Parathyroid adenoma (tissue), 2 donors: Measurements from ENCODE around the gene CTDSP2.

Experiments
- H2AFZ ChIP-seq: fragments of 300-600 bp; sonication (generic); one replicate; pipeline ENCODE4 v1.7.0; 2017; ENCODE audit warnings: antibody characterized with exemption, mild to moderate bottlenecking
- H3K27ac ChIP-seq: fragments of 300-600 bp; sonication (generic); one replicate; pipeline ENCODE4 v1.7.0; 2017
- H3K27me3 ChIP-seq: fragments of 300-600 bp; sonication (generic); one replicate; pipeline ENCODE4 v1.7.0; 2017; ENCODE audit warnings: low read length; ENCODE audit not compliant: control insufficient read depth, insufficient read depth
- H3K36me3 ChIP-seq: fragments of 300-600 bp; sonication (generic); one replicate; pipeline ENCODE4 v1.7.0; 2017; ENCODE audit warnings: low read length; ENCODE audit not compliant: control insufficient read depth, insufficient read depth
- H3K4me1 ChIP-seq: fragments of 300-600 bp; sonication (generic); one replicate; pipeline ENCODE4 v1.7.0; 2017; ENCODE audit warnings: control low read depth
- H3K4me2 ChIP-seq: fragments of 300-600 bp; sonication (generic); one replicate; pipeline ENCODE4 v1.7.0; 2017; ENCODE audit warnings: low read length
- H3K4me3 ChIP-seq: fragments of 300-600 bp; sonication (generic); one replicate; pipeline ENCODE4 v1.7.0; 2017; ENCODE audit warnings: low read depth, low read length
- H3K79me2 ChIP-seq: fragments of 300-600 bp; sonication (generic); one replicate; pipeline ENCODE4 v1.7.0; 2017; ENCODE audit warnings: control low read depth
- H3K9ac ChIP-seq: fragments of 300-600 bp; sonication (generic); one replicate; pipeline ENCODE4 v1.7.0; 2017; ENCODE audit warnings: mild to moderate bottlenecking
- H3K9me3 ChIP-seq: fragments of 300-600 bp; sonication (generic); one replicate; pipeline ENCODE4 v1.7.0; 2017; ENCODE audit warnings: low read length; ENCODE audit not compliant: control insufficient read depth
- CTCF ChIP-seq: fragments of 300-600 bp; sonication (generic); IDR thresholded peaks from one replicate; pipeline ENCODE4 v1.7.0; 2017; ENCODE audit warnings: antibody characterized with exemption, mild to moderate bottlenecking
- donor health status: primary hyperparathyroidism.

The CTDSP2 gene

GRCh38 chr12:57877876-57878275 lies 31.3 kb upstream of the CTDSP2 start:
- H3K9me3 ChIP-seq: no peaks in the 10 kb centered on the region
- H3K4me3 ChIP-seq: no peak overlapping the region
- H3K27me3 ChIP-seq: no peaks in the 10 kb centered on the region
- H3K4me2 ChIP-seq: no peak overlapping the region
- no peak overlapping the region for H2AFZ ChIP-seq
- no peak overlapping the region for H3K9ac ChIP-seq
- peaks cover 3% of the 10 kb centered on the region for H3K79me2 ChIP-seq
- peaks cover 4% of the 10 kb centered on the region for H3K4me1 ChIP-seq
- no peak overlapping the region for H3K27ac ChIP-seq
- H3K36me3 ChIP-seq: no peaks in the 10 kb centered on the region
- TF ChIP-seq CTCF: no peak

GRCh38 chr12:57875753-57876547 lies 29.4 kb upstream of the CTDSP2 start:
- no peak overlapping the region for H3K27ac ChIP-seq
- H3K36me3 ChIP-seq: no peaks in the 10 kb centered on the region
- no peak overlapping the region for H3K4me2 ChIP-seq
- TF ChIP-seq CTCF: no peak
- H3K4me1 ChIP-seq: peaks cover 4% of the 10 kb centered on the region
- H3K4me3 ChIP-seq: no peak overlapping the region
- no peak overlapping the region for H3K9ac ChIP-seq
- peak overlapping the region; percentile 17 for H2AFZ ChIP-seq
- H3K79me2 ChIP-seq: peaks cover 3% of the 10 kb centered on the region
- H3K27me3 ChIP-seq: no peaks in the 10 kb centered on the region
- no peaks in the 10 kb centered on the region for H3K9me3 ChIP-seq

DNA sequence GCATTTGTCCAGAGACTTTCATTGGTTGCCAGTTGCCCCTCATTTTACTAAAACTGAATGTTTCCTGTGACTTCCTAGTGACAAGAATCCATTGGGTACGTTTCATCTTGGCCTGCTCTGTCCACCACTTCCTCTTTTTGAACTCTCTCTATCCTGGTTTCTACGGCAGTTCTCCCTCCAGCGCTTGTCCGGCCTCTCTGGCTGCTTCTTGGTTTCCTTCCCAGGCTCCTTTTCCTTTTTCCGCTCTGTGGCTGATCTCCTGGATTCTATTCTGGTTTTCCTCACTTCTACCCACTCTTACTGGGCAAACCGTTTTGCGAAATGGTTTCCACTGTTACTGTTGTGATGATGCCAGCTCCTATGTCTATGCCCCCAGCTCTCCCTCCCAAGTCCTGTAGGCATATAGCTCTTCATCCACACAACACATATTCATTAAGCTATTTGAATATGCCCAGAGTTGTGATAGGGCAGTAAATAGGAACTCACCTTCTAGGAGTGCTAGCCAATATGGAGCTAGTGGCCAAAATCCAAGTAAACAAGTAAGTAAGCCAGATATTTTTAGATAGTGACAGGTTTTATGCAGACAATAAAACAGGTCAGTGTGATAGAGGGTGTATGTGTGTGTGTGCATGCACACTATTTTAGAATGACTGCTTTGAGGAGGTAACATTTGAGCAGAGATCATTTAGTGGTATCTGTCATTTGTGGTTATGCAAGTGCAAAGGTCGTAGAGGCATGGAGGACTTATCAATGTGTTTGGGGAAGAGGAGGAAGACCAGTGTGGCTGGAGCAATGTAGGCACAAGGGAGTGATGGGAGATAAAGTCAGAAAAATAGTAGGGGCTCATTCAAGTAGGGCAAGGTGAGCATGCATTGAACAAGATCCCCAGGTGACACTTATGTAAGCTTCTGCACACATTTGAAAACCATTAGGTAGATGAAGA lies 27.9 kb upstream of the CTDSP2 start:
- no peak overlapping the region for H3K27ac ChIP-seq
- peaks cover 3% of the 10 kb centered on the region for H3K79me2 ChIP-seq
- H3K9me3 ChIP-seq: no peaks in the 10 kb centered on the region
- H3K4me1 ChIP-seq: peaks cover 4% of the 10 kb centered on the region
- no peak overlapping the region for H2AFZ ChIP-seq
- TF ChIP-seq CTCF: no peak
- H3K27me3 ChIP-seq: no peaks in the 10 kb centered on the region
- no peak overlapping the region for H3K4me3 ChIP-seq
- H3K4me2 ChIP-seq: no peak overlapping the region
- H3K36me3 ChIP-seq: no peaks in the 10 kb centered on the region
- no peak overlapping the region for H3K9ac ChIP-seq

- H2AFZ ChIP-seq: no peak overlapping the region
- H3K79me2 ChIP-seq: no peaks in the 10 kb centered on the region
- no peak for TF ChIP-seq CTCF
- no peaks in the 10 kb centered on the region for H3K27me3 ChIP-seq
- no peak overlapping the region for H3K4me2 ChIP-seq
- no peaks in the 10 kb centered on the region for H3K9me3 ChIP-seq
- H3K4me1 ChIP-seq: peaks cover 4% of the 10 kb centered on the region
- no peak overlapping the region for H3K27ac ChIP-seq
- H3K4me3 ChIP-seq: no peak overlapping the region
- H3K36me3 ChIP-seq: no peaks in the 10 kb centered on the region
- no peak overlapping the region for H3K9ac ChIP-seq
Measured at GRCh38 chr12:57872362-57872761, 25.8 kb upstream of the CTDSP2 start.
